KOPT-K1 (cell line): ENCODE results near the gene RBM47.
"Not testable (repeated sequence)": the region's sequence is repeated elsewhere in the genome, so short reads cannot be mapped to it uniquely, and the experiment has no call there.

ENCODE experiments used
- H3K27ac ChIP-seq: fragments of 200-600 bp; sonication (generic); 2 replicates; pipeline ENCODE4 v1.5.1; 2016; ENCODE audit warnings: antibody characterized with exemption, mild to moderate bottlenecking, low read depth, low read length; ENCODE audit not compliant: poor library complexity, severe bottlenecking
- H3K36me3 ChIP-seq: fragments of 200-600 bp; sonication (generic); 2 replicates; pipeline ENCODE4 v1.5.1; 2017; ENCODE audit warnings: antibody characterized with exemption, mild to moderate bottlenecking, low read length, moderate library complexity; ENCODE audit not compliant: insufficient read depth
- H3K9me3 ChIP-seq: fragments of 200-600 bp; sonication (generic); 2 replicates; pipeline ENCODE4 v1.5.1; 2017; ENCODE audit warnings: antibody characterized with exemption, low read length, mild to moderate bottlenecking; ENCODE audit not compliant: insufficient read depth, poor library complexity, severe bottlenecking

Gene RBM47

GRCh38 chr4:40407468-40407867 is 222.2 kb downstream of the RBM47 start:
- not testable (repeated sequence) for H3K27ac ChIP-seq, H3K36me3 ChIP-seq
- H3K9me3 ChIP-seq, result peaks cover 19% of the 10 kb centered on the region

- Histone ChIP-seq H3K27ac (no peak overlapping the region), H3K36me3 (no peaks in the 10 kb centered on the region), H3K9me3 (peaks cover 19% of the 10 kb centered on the region)
Measured at GRCh38 chr4:40406340-40406739, 223.3 kb downstream of the RBM47 start.

- H3K9me3 ChIP-seq, result peaks cover 19% of the 10 kb centered on the region
- H3K36me3 ChIP-seq, result no peaks in the 10 kb centered on the region
- no peak overlapping the region for H3K27ac ChIP-seq
Measured at GRCh38 chr4:40405193-40405592, 224.5 kb downstream of the RBM47 start.

GRCh38 chr4:40403081-40403480 is 226.6 kb downstream of the RBM47 start:
- no peak overlapping the region for H3K27ac ChIP-seq
- H3K36me3 ChIP-seq, result no peaks in the 10 kb centered on the region
- peaks cover 19% of the 10 kb centered on the region for H3K9me3 ChIP-seq

GRCh38 chr4:40402556-40402955 is 227.1 kb downstream of the RBM47 start:
- peaks cover 16% of the 10 kb centered on the region for H3K9me3 ChIP-seq
- no peak overlapping the region for H3K27ac ChIP-seq
- H3K36me3 ChIP-seq, result no peaks in the 10 kb centered on the region

- H3K36me3 ChIP-seq, result no peaks in the 10 kb centered on the region
- no peak overlapping the region for H3K27ac ChIP-seq
- peaks cover 7% of the 10 kb centered on the region for H3K9me3 ChIP-seq
Measured at GRCh38 chr4:40401631-40402030, 228.0 kb downstream of the RBM47 start.

GRCh38 chr4:40401096-40401495 is 228.6 kb downstream of the RBM47 start:
- no peak overlapping the region for H3K27ac ChIP-seq

GRCh38 chr4:40399578-40399977 is 230.1 kb downstream of the RBM47 start:
- no peak overlapping the region for H3K27ac ChIP-seq
- H3K9me3 ChIP-seq, result no peaks in the 10 kb centered on the region
- no peaks in the 10 kb centered on the region for H3K36me3 ChIP-seq

More at GRCh38 chr4:40401096-40401495, 228.6 kb downstream of the RBM47 start:
- peaks cover 2% of the 10 kb centered on the region for H3K9me3 ChIP-seq
- no peaks in the 10 kb centered on the region for H3K36me3 ChIP-seq

GRCh38 chr4:40395908-40396793 is 233.5 kb downstream of the RBM47 start:
- Histone ChIP-seq H3K27ac (no peak overlapping the region), H3K9me3 (no peaks in the 10 kb centered on the region), H3K36me3 (no peaks in the 10 kb centered on the region)

- Histone ChIP-seq H3K27ac (no peak overlapping the region), H3K36me3 (no peaks in the 10 kb centered on the region), H3K9me3 (no peaks in the 10 kb centered on the region)
Measured at GRCh38 chr4:40395166-40395900, 234.3 kb downstream of the RBM47 start.

GRCh38 chr4:40394236-40394635 is 235.4 kb downstream of the RBM47 start:
- H3K9me3 ChIP-seq, result no peaks in the 10 kb centered on the region
- no peaks in the 10 kb centered on the region for H3K36me3 ChIP-seq
- H3K27ac ChIP-seq, result no peak overlapping the region

- not testable (repeated sequence) for H3K36me3 ChIP-seq, H3K27ac ChIP-seq, H3K9me3 ChIP-seq
Measured at GRCh38 chr4:40392241-40392640, 237.4 kb downstream of the RBM47 start.

GRCh38 chr4:40389986-40390385 is 239.7 kb downstream of the RBM47 start:
- no peak overlapping the region for H3K27ac ChIP-seq
- H3K9me3 ChIP-seq, result no peaks in the 10 kb centered on the region
- no peaks in the 10 kb centered on the region for H3K36me3 ChIP-seq

- Histone ChIP-seq H3K9me3 (no peaks in the 10 kb centered on the region), H3K36me3 (no peaks in the 10 kb centered on the region), H3K27ac (no peak overlapping the region)
Measured at GRCh38 chr4:40388239-40388638, 241.4 kb downstream of the RBM47 start.

- Histone ChIP-seq H3K9me3 (no peaks in the 10 kb centered on the region), H3K36me3 (no peaks in the 10 kb centered on the region), H3K27ac (no peak overlapping the region)
Measured at GRCh38 chr4:40380647-40381046, 249.0 kb downstream of the RBM47 start.
